Lower leg skin (tissue), 4 donors: Measurements from ENCODE around the gene SDK1. TPM values are rescaled to one million over a fixed set of nuclear protein-coding genes. Genes with fewer than 3 reads are reported as not detected.

Experiments used
- DNase-seq, 2 donors: peaks; one replicate each; pipeline ENCODE4 v3.0.0-alpha.2; 2019; ENCODE audit warnings: low spot score in 2 of 2
- H3K4me3 ChIP-seq: fragments of 200-600 bp; sonication (generic); 2 replicates; pipeline ENCODE4 v1.5.1; 2017; ENCODE audit warnings: mild to moderate bottlenecking, low read depth; ENCODE audit not compliant: poor library complexity, severe bottlenecking
- CTCF ChIP-seq, 3 donors: fragments of 450-650 bp; IDR thresholded peaks; one replicate each; pipeline ENCODE4 v1.5.1; 2016; ENCODE audit warnings: antibody characterized with exemption in 3 of 3, mild to moderate bottlenecking in 3 of 3, moderate library complexity in 2 of 3
- POLR2A ChIP-seq, 2 donors: fragments of 450-650 bp; IDR thresholded peaks; one replicate each; pipeline ENCODE4 v1.6.1; 2016 to 2017; ENCODE audit warnings: antibody characterized with exemption in 2 of 2, mild to moderate bottlenecking in 1 of 2, moderate library complexity in 1 of 2
- WGBS, 2 donors: methylation state at CpG; one replicate each; pipeline ENCODE4 v1.1.5; 2018; 5-methylcytosine and 5-hydroxymethylcytosine counted together
- intact Hi-C: fragments of 100-400 bp; cut with DNase I; formaldehyde crosslinking; loops from one replicate; pipeline ENCODE4 v1.15.0; 2023; ENCODE audit warnings: low total_unique reads
- total RNA-seq, 4 donors: library from RNA; depleted of rRNA; stranded (reverse); fragments of >200 nt; gene quantifications; one replicate each; pipeline ENCODE4 v1.1.0, GENCODE V29; 2016

The SDK1 gene
- total RNA-seq, 4 donors from 2014 or later, result 1.9 to 7.2 (median 5.1) TPM

GRCh38 chr7:3289996-3290395 is 11.1 kb upstream of the SDK1 start:
- H3K4me3 ChIP-seq, result no peak overlapping the region
- intact Hi-C loops, result loop anchor here (10.0 kb wide), 1 partner anchor 405 kb away; no protein-coding TSS in a partner anchor
- DNase-seq, result no peak
- TF ChIP-seq POLR2A (IDR thresholded peaks at IDR 0.05) (no peak), CTCF (IDR thresholded peaks at IDR 0.05) (no peak)
- WGBS, 2 donors, result 87 to 92% methylated on average over 2 of the region's 2 CpGs

- intact Hi-C loops, result loop anchor here (10.0 kb wide), 1 partner anchor 408 kb away; no protein-coding TSS in a partner anchor
- 62 to 65% methylated on average over 7 of the region's 7 CpGs for WGBS, 2 donors
- no peak for DNase-seq
- no peak overlapping the region for H3K4me3 ChIP-seq
- TF ChIP-seq POLR2A (IDR thresholded peaks at IDR 0.05), result no peak
- no peak for TF ChIP-seq CTCF (IDR thresholded peaks at IDR 0.05)
These were observed 8.4 kb upstream of the SDK1 start for GRCh38 chr7:3292694-3293093.

GRCh38 chr7:3294432-3295100 is 6.5 kb upstream of the SDK1 start:
- no peak for TF ChIP-seq POLR2A (IDR thresholded peaks at IDR 0.05)
- no peak for TF ChIP-seq CTCF (IDR thresholded peaks at IDR 0.05)
- DNase-seq, result no peak
- no peak overlapping the region for H3K4me3 ChIP-seq
- WGBS, 2 donors, result 40 to 54% methylated on average over 10 of the region's 10 CpGs
- intact Hi-C loops, result loop anchor here (10.0 kb wide), 1 partner anchor 410 kb away; no protein-coding TSS in a partner anchor

- intact Hi-C loops, result loop anchor here (10.0 kb wide), 1 partner anchor 412 kb away; no protein-coding TSS in a partner anchor
- no peak for DNase-seq
- TF ChIP-seq POLR2A (IDR thresholded peaks at IDR 0.05), result no peak
- TF ChIP-seq CTCF (IDR thresholded peaks at IDR 0.05), result no peak
- H3K4me3 ChIP-seq, result no peak overlapping the region
- WGBS, 2 donors, result 68 to 74% methylated on average over 8 of the region's 8 CpGs
These were observed 3.8 kb upstream of the SDK1 start for GRCh38 chr7:3297105-3297819.

GRCh38 chr7:3300221-3300650 is 816 bp upstream of the SDK1 start:
- 5 to 6% methylated on average over 18 to 19 of the region's 20 CpGs for WGBS, 2 donors
- TF ChIP-seq POLR2A (IDR thresholded peaks at IDR 0.05) (no peak), CTCF (IDR thresholded peaks at IDR 0.05) (no peak)

More at GRCh38 chr7:3300221-3300650, 816 bp upstream of the SDK1 start:
- peak overlapping the region; percentile 13 for H3K4me3 ChIP-seq
- DNase-seq, result peak in 1 of 2 donors; percentile 87
- intact Hi-C loops, result loop anchor here (5.0 kb wide), 1 partner anchor 597 kb away; no protein-coding TSS in a partner anchor
